HG02571 (cell line): ENCODE measurements around the gene RENBP.

Experiments
- ATAC-seq: cut with Tn5 transposase; IDR thresholded peaks from one replicate; pipeline ENCODE4 v1.9.1; 2021; ENCODE audit warnings: mild to moderate bottlenecking, moderate library complexity; ENCODE audit not compliant: unreplicated experiment

The RENBP gene

DNA sequence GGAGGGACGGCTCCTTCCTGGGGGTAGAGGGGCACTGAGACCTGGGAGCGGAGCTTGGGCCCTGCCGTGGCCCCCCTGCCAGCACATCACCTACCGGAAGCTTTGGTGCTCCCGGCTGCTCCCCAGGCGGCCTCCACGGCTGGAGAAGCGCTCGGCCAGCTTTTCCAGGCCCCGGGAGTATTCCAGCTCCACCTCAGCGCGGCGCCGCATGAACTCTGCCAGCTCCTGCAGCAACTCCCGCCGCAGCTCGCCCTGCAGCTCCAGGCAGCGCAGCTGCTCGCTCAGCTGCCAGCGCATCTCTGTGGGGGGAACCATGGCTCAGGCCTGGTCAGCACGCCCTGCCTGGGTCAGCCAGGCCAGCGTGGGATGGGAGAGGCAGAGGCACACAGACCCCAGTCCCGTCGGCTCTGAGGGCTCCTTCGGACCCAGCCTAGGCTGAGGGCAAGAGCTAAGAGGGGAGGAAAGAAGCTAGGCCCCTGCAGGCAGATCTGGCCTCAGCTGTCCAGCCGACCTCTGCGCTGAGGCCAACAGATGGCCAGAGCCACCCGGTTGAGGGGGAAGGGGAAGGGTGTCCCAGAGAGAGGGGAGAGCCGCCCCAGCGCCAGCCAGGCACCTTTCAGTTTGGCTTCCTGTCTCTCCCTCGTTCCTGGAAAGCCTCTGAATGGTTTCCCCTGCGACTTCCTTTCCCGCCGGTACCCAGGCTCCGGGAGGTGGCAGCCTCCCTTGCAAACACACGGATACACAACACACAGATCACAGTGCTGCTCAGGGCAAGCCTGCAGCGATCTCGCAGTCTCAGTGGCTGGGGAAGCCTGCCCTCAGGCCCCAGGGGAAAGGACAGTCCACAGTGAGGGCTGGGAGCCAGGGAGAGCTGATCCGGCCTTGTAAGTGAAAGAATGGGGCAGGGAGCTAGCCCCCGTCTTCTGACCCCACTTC lies 22.7 kb downstream of the RENBP start:
- no peak for ATAC-seq

DNA sequence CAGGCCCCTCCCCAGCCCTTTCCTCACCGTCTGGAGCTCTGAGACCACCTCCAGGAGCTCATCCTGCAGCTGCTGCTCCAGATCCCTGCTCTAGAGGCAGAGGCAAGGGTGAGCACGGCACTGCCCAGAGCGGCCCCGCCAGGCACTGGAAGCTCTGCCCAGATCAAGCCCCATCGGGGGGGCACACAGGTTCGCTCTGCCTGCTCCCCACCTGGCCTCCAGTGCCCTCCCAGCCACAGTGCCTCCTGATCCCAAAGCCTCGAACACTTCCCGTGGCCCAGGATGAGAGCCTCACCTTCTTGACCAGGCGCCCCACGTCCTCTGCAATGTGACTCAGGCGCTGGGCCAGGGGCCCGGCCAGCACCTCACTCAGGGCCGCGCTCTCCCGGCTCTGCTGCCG lies 23.4 kb downstream of the RENBP start:
- no peak for ATAC-seq

DNA sequence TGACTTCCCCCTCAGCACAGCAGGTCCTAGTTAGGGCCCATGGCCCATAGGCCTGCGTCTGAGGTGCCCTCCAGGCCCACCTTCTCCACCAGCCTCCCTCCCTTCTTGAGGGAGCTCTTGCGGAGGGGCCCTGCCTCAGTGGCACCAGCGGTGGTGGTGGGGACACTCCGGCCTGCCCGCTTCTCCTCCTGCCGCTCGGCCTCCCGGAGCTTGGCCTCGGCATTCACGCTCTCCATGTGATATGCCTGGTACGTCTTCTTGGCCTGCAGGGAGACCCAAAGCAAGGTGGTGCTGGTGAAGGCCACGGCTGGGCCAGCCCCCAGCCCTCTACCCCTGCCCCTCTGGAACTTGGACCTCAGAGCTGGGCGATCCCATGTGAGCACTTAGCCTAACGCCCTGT lies 23.9 kb downstream of the RENBP start:
- ATAC-seq = no peak

DNA sequence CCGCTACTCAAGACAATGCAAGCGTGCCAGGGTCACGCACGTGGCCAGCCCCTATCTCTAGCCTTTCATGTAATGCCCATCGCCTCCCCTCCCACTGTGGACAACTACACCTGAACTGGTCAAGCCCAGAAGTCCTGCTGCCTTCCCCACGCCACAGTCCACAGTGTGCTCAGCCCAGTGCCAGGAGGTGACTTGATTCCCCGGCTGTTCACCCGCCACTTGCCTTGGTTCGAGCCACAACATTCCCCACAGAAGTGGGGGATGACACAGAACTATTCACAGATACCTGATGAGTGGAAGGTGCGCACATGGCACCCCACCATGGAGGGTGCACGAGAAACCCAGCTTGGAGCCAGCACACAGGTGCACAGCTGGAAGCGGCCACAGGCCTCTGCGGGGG lies 25.2 kb downstream of the RENBP start:
- ATAC-seq = no peak

DNA sequence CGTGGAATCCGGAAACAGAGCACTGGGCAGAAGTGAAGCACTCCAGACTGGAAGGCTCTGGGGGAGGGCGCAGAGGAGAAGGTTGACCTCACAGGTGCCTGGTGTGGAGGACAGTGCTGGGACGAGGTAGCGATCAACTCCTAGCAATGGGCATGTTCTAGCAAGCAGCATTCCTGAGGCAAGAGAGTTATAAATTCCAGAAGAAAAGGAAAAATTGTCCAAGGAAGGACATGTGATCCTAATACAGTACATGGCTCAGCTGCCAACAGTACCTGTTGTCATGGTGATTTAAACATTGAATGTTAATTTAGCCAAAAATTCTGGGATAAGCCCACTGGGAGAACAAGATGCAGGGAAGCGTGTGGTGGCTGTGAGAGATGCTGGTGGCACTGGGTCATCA lies 26.6 kb downstream of the RENBP start:
- ATAC-seq = no peak

DNA sequence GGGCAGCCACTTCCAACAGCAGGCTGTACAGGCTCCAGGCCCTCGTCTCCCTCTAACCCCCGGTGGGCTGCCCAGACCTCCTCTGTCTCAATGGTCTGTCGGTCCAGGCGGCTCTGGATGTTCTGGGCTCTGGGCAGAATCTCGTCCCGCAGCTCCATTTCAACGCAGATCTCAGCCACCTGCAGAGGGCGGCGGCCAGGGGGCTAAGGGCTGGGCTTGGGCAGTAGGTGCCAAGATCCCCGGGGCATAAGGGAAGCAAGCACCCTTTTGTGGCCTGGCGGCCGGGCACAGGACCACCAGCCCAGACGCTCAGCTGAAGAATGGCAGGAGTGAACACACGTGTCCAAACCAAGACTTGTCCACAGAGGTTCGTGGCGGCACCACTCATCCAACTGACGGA lies 30.7 kb downstream of the RENBP start:
- no peak for ATAC-seq

DNA sequence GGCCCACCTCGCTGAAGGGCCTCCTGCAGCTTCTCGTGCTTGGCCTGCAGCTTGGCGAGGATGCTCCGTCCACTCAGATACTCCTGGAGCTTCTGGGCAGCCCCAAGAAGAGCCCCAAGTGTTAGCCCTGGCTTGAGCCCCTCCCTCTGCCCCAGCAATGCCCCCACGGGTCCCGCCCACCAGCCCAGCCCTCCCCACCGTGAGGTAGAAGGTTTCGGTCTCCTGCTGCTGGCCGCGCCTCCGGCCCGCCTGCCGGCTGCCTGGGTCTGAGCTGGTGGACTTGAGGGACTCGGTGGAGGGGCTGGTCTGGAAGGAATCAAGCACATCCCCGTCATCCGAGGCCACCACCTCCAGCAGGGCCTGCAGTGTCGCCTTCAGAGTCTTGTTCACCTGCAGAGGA lies 31.2 kb downstream of the RENBP start:
- no peak for ATAC-seq

DNA sequence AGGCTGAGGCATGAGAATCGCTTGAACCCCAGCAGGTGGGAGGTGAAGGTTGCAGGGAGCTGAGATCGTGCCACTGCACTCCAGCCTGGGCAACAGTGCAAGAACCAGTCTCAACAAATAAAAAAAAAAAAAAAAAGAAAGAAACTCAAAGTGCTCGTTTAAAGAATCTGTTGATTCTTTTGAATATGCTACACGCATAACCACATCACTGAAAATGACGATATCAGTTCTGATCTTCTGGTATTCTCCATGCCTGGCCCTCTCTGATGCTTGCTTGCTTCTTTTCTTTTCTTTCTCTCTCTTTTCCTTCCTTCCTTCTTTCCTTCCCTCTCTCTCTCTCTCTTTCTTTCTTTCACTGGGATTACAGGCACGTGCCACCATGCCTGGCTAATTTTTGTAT lies 32.6 kb downstream of the RENBP start:
- no peak for ATAC-seq

DNA sequence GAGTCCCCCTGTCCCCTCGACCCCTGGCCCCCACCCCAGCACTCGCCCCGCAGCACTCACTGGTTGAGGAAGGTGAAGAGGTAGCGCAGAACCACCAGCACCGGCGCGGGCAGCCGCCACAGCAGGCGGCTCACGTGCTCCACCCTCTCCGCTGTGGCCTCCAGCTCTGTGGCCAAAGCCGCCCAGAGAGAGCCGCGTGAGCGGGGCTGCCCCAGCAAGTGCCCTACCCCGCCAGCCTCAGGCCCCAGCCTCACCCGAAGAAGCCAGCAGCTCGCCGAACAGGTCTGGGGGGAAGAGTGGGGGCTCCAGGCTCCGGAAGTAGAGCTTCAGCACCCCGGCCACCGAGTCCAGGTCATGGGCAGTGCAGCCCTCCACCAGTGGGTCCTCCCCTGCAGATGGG lies 34.0 kb downstream of the RENBP start:
- ATAC-seq = no peak

DNA sequence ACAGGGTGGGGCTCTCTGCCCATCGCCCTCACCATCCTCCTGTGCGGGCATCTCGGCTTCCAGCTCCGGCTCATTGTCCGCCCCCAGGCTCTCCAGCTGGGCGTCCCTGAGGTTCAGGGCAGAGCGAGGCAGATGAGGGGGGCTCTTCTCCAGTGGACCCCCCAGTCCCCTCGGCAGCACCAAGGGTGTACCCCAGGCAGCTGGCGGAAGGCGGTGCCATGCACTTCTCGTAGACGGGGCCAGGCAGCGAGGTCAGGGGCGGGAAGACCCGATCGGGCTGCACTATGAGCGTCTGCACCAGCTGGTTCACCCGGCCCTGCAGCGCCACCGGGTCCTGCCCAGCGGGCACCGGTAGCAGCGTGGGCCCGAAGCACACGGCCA lies 34.5 kb downstream of the RENBP start:
- ATAC-seq = no peak

DNA sequence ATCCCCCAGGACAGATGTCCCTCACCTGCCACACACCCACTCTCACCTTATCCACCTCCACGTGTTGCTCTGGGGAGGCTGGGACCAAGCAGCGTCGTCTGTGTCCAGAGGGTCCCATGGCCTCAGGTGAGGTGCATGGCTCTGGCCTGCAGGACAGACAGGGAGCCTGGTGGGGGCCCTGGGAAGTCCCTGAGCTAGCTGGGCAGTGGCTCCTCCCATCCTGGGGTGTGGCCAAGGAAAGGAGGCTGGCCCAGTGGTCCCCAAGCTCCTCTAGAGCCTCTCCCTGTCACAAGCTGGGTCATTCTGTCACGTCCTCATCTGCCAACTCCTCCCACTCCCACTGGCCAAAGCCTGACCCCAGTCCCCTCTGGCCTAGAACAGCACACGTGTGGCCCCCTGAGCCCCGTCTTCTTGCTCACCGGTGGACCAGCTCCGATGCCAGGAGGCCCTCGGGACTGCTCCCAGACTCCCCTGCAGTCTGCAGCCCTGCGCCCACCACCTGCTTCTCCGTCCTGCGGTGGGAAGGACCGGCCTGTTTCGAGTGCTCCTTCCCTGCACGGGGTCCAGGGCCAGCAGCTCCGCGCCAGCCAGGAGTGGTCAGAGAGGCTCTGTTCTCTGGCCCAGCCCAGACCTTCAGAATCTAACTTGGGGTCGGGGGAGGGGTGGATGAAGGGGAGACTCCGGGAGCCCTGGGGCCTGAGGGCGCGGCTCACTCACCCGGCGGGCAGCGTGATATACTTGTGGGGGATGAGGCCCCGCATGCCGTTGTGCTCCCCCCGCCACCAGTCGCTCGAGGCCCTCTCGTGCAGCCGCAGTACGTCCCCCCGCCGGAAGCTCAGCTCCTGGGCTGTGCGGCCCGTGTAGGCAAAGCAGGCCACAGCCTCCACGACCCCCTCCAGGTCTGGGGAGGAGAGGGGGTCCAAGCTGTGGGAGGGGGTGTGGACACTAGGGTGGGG lies 35.1 kb downstream of the RENBP start:
- no peak for ATAC-seq

DNA sequence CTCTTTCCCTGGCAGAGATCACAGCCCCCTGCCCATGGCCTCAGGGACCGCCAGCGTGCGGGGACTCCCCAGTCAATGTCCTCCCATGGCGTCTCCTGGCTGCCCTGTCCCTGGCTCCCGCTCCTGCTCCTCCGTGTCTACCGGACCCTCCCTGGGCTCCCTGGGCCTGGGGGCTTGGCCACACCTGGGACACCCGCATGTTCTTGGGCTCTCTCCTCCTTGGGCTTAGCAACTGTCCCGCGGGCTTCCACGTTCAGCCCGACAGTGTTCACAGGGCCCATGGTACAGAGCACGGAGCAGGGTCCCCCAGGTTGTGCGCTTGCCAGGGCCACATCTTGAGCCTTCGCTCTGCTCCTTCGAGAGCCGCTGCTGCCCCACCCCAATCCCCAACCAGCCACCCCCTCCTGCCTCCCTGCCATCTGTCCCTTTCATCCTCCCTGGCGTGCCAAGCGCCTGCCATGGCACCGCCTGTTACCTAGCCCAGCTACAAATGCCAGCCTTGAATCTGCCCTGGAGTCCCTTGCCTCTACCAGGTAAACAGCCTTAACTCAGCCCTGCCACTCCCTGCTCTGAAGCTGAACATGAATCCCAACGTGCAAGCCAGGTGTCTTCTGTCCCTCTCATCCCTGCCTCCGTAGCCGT lies 36.1 kb downstream of the RENBP start:
- no peak for ATAC-seq

DNA sequence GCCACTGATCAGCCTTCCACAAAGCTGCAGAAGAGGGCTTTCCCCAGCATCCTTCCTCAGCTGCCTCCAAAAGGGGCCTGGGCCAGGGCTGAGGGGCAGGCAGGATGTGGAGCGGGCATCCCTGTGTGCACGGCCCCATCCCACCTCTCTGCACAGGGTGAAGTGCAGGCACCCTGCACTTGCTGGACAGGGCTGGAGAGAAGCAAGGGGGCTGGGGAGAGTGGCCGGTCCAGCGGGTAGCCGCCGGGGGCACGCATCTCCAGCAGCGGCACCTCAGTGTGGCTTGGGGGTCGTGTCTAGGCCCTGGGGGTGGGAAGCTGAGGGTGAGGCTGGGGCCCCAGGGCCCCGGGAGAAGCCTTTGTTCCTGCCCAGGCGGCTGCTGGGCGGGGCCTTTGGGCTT lies 37.0 kb downstream of the RENBP start:
- ATAC-seq = no peak

DNA sequence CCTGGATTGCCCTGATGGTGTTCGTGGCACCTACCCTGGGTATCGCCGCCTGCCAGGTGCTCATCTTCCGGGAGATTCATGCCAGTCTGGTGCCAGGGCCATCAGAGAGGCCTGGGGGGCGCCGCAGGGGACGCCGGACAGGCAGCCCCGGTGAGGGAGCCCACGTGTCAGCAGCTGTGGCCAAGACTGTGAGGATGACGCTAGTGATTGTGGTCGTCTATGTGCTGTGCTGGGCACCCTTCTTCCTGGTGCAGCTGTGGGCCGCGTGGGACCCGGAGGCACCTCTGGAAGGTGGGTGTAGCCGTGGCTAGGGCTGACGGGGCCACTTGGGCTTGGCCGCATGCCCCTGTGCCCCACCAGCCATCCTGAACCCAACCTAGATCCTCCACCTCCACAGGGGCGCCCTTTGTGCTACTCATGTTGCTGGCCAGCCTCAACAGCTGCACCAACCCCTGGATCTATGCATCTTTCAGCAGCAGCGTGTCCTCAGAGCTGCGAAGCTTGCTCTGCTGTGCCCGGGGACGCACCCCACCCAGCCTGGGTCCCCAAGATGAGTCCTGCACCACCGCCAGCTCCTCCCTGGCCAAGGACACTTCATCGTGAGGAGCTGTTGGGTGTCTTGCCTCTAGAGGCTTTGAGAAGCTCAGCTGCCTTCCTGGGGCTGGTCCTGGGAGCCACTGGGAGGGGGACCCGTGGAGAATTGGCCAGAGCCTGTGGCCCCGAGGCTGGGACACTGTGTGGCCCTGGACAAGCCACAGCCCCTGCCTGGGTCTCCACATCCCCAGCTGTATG lies 38.1 kb downstream of the RENBP start:
- no peak for ATAC-seq

DNA sequence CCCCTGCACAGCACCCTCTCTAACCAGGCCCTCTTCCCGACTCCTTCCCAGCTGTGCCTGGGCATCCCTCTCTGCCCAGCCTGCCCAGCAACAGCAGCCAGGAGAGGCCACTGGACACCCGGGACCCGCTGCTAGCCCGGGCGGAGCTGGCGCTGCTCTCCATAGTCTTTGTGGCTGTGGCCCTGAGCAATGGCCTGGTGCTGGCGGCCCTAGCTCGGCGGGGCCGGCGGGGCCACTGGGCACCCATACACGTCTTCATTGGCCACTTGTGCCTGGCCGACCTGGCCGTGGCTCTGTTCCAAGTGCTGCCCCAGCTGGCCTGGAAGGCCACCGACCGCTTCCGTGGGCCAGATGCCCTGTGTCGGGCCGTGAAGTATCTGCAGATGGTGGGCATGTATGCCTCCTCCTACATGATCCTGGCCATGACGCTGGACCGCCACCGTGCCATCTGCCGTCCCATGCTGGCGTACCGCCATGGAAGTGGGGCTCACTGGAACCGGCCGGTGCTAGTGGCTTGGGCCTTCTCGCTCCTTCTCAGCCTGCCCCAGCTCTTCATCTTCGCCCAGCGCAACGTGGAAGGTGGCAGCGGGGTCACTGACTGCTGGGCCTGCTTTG lies 38.9 kb downstream of the RENBP start:
- no peak for ATAC-seq

DNA sequence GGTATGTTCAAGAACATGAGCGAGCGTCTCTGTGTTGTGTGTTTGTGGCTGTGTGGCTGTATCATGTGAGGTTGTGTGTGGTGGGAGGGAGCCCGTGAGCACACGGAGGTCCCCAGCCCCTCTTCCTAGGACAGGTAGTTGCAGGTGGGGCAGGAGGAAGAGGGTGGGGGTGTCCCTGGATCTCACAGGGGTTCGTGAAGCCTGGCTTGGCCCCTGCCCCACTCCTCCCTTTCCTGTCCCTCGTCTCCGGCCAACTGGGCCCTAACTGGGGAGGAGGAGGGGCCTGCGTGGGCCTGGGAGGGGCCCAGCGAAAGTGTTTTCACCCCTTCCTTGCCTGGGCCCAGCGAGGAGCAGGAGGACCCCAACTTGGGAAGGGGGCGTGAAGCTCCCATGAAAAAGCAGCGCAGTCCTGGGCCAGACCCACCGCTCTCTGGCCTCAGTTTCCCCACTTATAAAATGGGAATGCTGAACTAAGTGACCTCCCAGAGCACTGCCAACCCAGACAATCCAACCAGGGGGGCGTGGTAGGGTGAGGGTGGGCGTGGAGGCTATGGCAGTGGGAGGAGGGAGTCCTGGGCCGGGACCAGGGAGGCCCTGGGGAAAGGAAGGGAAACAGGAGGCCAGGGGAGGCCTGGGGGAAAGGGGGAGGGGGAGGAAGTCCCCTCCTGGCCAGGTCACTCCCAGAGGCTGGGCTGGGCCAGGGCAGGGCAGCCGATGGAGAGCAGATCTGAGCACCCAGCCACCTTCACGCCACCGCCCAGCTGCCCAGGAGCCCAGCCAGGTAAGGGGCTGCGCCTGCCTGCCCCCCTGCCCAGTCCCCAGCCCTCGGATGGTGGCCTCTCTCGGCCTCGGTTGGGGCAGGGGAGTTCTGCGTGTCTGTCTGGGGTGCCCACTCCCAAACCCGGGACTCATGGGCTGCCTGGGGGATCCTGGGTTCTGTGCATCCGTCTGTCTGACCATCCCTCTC lies 40.2 kb downstream of the RENBP start, which contains the start of gene AVPR2:
TSS of gene AVPR2 (plus strand) at position 683 of the 967 bp plus-strand sequence. CDS start 473 bp downstream, outside the sequence.
- ATAC-seq = no peak

DNA sequence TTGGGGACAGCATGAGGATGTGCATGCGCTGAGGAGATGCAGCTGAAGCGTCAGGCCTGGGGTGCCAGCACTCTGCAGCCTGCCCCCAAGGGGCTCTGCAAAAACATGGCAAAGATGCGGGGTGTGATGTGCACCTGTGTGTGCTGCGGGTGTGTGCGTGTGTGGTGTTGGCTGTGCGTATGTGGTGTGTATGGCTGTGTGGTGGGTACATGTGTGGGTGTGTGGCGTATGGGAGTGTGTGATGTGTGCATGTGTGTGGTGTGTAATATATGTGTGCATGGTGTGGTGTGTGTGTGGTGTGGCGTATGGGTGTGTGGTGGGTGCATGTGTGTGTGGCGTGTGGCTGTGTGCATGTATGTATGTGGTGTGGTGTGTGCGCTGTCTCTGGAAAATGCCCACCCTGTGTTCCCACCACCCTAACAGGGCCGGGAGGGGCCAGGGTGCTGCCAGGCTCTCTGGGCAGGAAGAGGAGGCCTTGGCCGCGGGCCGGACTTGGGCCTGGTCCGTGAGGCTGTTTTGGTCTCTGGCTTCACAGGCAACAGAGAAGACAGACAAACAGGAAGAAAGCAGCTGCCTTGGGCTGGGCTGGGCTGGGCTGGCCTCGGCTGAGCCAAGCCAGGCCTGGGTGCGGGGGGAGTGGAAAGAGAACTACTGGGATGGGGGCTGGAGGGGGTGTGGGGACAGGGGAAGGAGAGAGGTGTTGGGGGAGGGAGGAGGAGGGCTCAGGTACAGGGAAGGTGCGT lies 41.0 kb downstream of the RENBP start:
- no peak for ATAC-seq

DNA sequence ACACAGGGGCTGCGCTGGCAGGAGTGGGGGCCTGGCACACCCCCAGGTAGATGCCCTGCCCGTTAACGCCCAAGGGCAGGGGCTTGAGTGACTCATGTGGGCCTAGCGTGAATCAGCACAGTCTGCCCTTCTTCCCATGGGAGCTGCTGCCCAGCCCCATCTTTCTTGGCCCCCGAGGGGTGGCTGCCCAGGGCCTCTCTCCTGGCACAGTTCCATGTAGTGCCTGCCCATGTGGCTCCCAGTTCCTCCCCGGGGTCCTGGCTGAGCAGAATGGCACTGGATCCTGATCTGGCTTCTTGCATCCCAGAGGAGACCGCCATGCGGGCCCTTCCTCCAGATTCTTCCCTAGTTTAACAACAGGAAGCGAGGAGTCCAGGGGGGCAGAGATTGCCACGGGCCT lies 42.1 kb downstream of the RENBP start:
- no peak for ATAC-seq
